GM12878 (cell line): ENCODE data around the gene IL10RA. TPM values are rescaled to one million over a fixed set of nuclear protein-coding genes. Genes with fewer than 3 reads are reported as not detected.
"Not testable (repeated sequence)": the region's sequence is repeated elsewhere in the genome, so short reads cannot be mapped to it uniquely, and the experiment has no call there.

Source experiments
- ATAC-seq: fragments of 200-7000 bp; cut with Tn5 transposase; 3 replicates; pipeline ENCODE4 v1.9.1; 2020; ENCODE audit warnings: mild to moderate bottlenecking, moderate library complexity
- BruUV-seq: library from RNA; stranded (reverse); fragments of 400-500 nt; replicated peaks from 2 replicates; lab custom pipeline; 2021; lab: Mats Ljungman, UMichigan
- CTCF ChIA-PET: fragments of 300-600 bp; sonication (Branson Sonifier 250); formaldehyde crosslinking; extraction: SDS; loops from one replicate; lab custom pipeline; 2021; ENCODE audit warnings: inconsistent platforms; lab: Yijun Ruan, JAX
- POLR2A ChIA-PET: fragments of 350-600 bp; formaldehyde crosslinking; extraction: SDS; loops from one replicate; lab custom pipeline; 2021; ENCODE audit warnings: inconsistent platforms; lab: Charles Lee
- RAD21 ChIA-PET: fragments of 300-600 bp; sonication (Branson Sonifier 250); formaldehyde crosslinking; loops from one replicate; lab custom pipeline; 2023; ENCODE audit warnings: antibody characterized with exemption; ENCODE audit not compliant: unreplicated experiment; lab: Charles Lee
- SMC1A ChIA-PET: fragments of 300-600 bp; sonication (Branson Sonifier 250); formaldehyde crosslinking; loops from one replicate; lab custom pipeline; 2023; ENCODE audit not compliant: unreplicated experiment, uncharacterized antibody; lab: Charles Lee
- DNase-seq: peaks from one replicate; pipeline ENCODE4 v3.0.0-alpha.2; 2011; ENCODE audit warnings: low read depth, low spot score
- FAIRE-seq: peaks from 3 replicates; lab custom pipeline; 2011; peaks lifted over from hg19 to GRCh38; lab: Jason Lieb, UNC
- H2AFZ ChIP-seq: 2 replicates; pipeline ENCODE4 v1.6.0; 2011; ENCODE audit warnings: low read depth, low read length, control low read depth; ENCODE audit not compliant: control insufficient read depth
- H3K27ac ChIP-seq: 2 replicates; pipeline ENCODE4 v1.5.1; 2011; ENCODE audit warnings: control low read depth; ENCODE audit not compliant: control insufficient read depth, insufficient read depth
- H3K27me3 ChIP-seq, 2 experiments: replicated peaks in 1 of 2; 2 replicates each; pipeline versions ENCODE4 v1.6.0 to v1.6.1; 2011; ENCODE audit warnings: low read length in 1 of 2; ENCODE audit not compliant: control insufficient read depth in 2 of 2, insufficient read depth in 2 of 2
- H3K36me3 ChIP-seq, 2 experiments: 2 replicates each; pipeline ENCODE4 v1.5.1; 2011; ENCODE audit warnings: low read length in 1 of 2; ENCODE audit not compliant: control insufficient read depth in 2 of 2, insufficient read depth in 2 of 2
- H3K4me1 ChIP-seq: 2 replicates; pipeline ENCODE4 v1.6.1; 2011; ENCODE audit warnings: mild to moderate bottlenecking, low read length, moderate library complexity, mixed read lengths; ENCODE audit not compliant: control insufficient read depth, insufficient read depth
- H3K4me2 ChIP-seq: 2 replicates; pipeline ENCODE4 v1.6.0; 2011; ENCODE audit warnings: control low read depth; ENCODE audit not compliant: control insufficient read depth, insufficient read depth
- H3K4me3 ChIP-seq: fragments of 200-600 bp; sonication (generic); 2 replicates; pipeline ENCODE4 v1.5.1; 2016
- H3K79me2 ChIP-seq: 2 replicates; pipeline ENCODE4 v1.6.0; 2011; ENCODE audit warnings: low read length; ENCODE audit not compliant: control insufficient read depth, insufficient read depth
- H3K9ac ChIP-seq: 2 replicates; pipeline ENCODE4 v1.8.0; 2011; ENCODE audit warnings: low read length, control low read depth, mixed read lengths; ENCODE audit not compliant: control insufficient read depth, insufficient read depth
- H3K9me3 ChIP-seq: replicated peaks from 3 replicates; pipeline ENCODE4 v1.5.1; 2011; ENCODE audit warnings: mild to moderate bottlenecking, low read length; ENCODE audit not compliant: control insufficient read depth, insufficient read depth
- H4K20me1 ChIP-seq: 2 replicates; pipeline ENCODE4 v1.6.0; 2011; ENCODE audit not compliant: control insufficient read depth, insufficient read depth
- WGBS: methylation state at CpG from one replicate; pipeline ENCODE4 v1.1.6; 2016; ENCODE audit warnings: low lambda C conversion rate; ENCODE audit not compliant: insufficient replicate concordance, insufficient coverage; ENCODE audit errors: missing lambda C conversion rate; 5-methylcytosine and 5-hydroxymethylcytosine counted together
- in situ Hi-C: fragments of 300-500 bp; cut with MboI; formaldehyde crosslinking; loops from 9 replicates; pipeline ENCODE4 v1.14.3; 2018; ENCODE audit warnings: mixed read lengths
- intact Hi-C: fragments of 100-400 bp; cut with micrococcal nuclease; formaldehyde crosslinking; loops from one replicate; pipeline ENCODE4 v1.14.2; 2022; ENCODE audit not compliant: unreplicated experiment
- polyA plus RNA-seq, 11 experiments: library from polyadenylated mRNA; depleted of rRNA in 4 of 11; unstranded in 6 of 11; stranded (reverse) in 5 of 11; fragments of >200 nt; fragmentation: Nextera tagmentation in 4 of 11; fragmentation: Illumina TruSeq in 1 of 11; extraction: Ambion mirVana in 4 of 11; extraction: Trizol in 1 of 11; gene quantifications; 1 replicate in 1 of 11; 2 replicates in 10 of 11; pipeline versions ENCODE4 v1.2.1 to v1.2.3, GENCODE V29; 2011 to 2016; ENCODE audit warnings: inconsistent platforms in 2 of 11, missing spikeins in 2 of 11, low read depth in 1 of 11
- total RNA-seq, 4 experiments: library from RNA; depleted of rRNA in 3 of 4; stranded (reverse); fragments of >200 nt in 3 of 4; fragmentation: Illumina TruSeq in 1 of 4; extraction: Trizol in 1 of 4; gene quantifications; 2 replicates each; pipeline versions ENCODE4 v1.2.1 to v1.2.3, GENCODE V29; 2013 to 2021

IL10RA gene
- total and polyA plus RNA-seq, 10 of the 15 experiments (the other 5 are each of a cell fraction or from before 2014, with no cell fraction given): 0.77 to 45.9 (median 9.6) TPM

DNA sequence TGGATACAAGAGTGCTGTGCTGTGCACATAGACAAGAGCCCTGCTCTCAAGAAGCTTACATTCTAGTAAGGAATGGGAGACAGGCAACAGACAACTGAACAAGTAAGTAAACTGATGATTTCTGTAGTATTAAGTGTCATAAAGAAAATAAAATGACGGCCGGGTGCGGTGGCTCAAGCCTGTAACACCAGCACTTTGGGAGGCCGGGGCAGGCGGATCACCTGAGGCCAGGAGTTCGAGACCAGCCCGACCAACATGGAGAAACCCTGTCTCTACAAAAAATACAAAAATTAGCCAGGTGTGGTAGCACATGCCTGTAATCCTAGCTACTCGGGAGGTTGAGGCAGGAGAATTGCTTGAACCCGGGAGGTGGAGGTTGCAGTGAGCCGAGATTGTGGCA lies 38.4 kb upstream of the IL10RA start:
- H4K20me1 ChIP-seq, FAIRE-seq, H3K9ac ChIP-seq, H3K9me3 ChIP-seq, H2AFZ ChIP-seq, H3K27me3 ChIP-seq, H3K36me3 ChIP-seq, H3K4me3 ChIP-seq, H3K79me2 ChIP-seq, BruUV-seq, H3K27ac ChIP-seq, ATAC-seq, DNase-seq, H3K4me2 ChIP-seq: not testable (repeated sequence)
- in situ Hi-C loops: loop anchor here (5.0 kb wide), 2 partner anchors 100 to 105 kb away; no protein-coding TSS in a partner anchor
- ChIA-PET SMC1A (interaction anchor here (0.9 to 14.9 kb wide), 26 partner anchors 12 to 487 kb away, joined by 3 to 295 read pairs (median 8); partner anchors contain the start of genes FXYD2, IL10RA and TMPRSS13), CTCF (interaction anchor here (0.9 to 13.1 kb wide), 38 partner anchors 7 to 522 kb away, joined by 3 to 503 read pairs (median 9); partner anchors contain the start of genes FXYD2, IL10RA and TMPRSS13), RAD21 (interaction anchor here (1.3 to 10.6 kb wide), 22 partner anchors 14 to 147 kb away, joined by 4 to 393 read pairs (median 10); partner anchors contain the start of genes FXYD2, IL10RA and TMPRSS13), POLR2A (interaction anchor here (0.7 to 3.2 kb wide), 9 partner anchors 26 to 717 kb away, joined by 3 to 16 read pairs (median 6); partner anchors contain the start of genes FXYD2 and IL10RA)
- WGBS: 39% methylated on average over 9 of the region's 10 CpGs
- intact Hi-C loops: loop anchor here (1.0 kb wide), 2 partner anchors 103 to 125 kb away; no protein-coding TSS in a partner anchor
- H3K4me1 ChIP-seq: peaks cover 42% of the 10 kb centered on the region

DNA sequence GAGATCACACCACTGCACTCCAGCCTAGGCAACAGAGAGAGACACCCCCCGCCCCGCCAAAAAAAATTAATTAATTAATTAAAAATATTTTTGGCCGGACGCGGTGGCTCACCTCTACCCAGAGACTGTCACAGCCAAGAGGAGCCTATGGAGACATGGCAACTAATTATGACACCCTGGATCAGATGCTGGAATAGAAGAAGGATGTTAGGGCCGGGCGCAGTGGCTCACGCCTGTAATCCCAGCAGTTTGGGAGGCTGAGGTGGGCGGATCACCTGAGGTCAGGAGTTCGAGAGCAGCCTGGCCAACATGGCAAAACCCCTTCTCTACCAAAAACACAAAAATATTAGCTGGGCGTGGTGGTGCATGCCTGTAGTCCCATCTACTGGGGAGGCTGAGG lies 37.7 kb upstream of the IL10RA start:
- H3K9ac ChIP-seq, H3K27ac ChIP-seq, H3K36me3 ChIP-seq, H2AFZ ChIP-seq, FAIRE-seq, H4K20me1 ChIP-seq, H3K27me3 ChIP-seq, H3K79me2 ChIP-seq, H3K4me3 ChIP-seq, H3K4me2 ChIP-seq, H3K9me3 ChIP-seq, BruUV-seq, DNase-seq, ATAC-seq, intact Hi-C loops: not testable (repeated sequence)
- POLR2A ChIA-PET: interaction anchor here (0.7 to 1.0 kb wide), 2 partner anchors 12 to 717 kb away, joined by 3 read pairs; no protein-coding TSS in a partner anchor
- in situ Hi-C loops: loop anchor here (5.0 kb wide), 2 partner anchors 99 to 106 kb away; no protein-coding TSS in a partner anchor
- RAD21 ChIA-PET: interaction anchor here (1.0 to 10.6 kb wide), 10 partner anchors 14 to 123 kb away, joined by 3 to 393 read pairs (median 40); partner anchors contain the start of genes FXYD2 and IL10RA
- peaks cover 42% of the 10 kb centered on the region for H3K4me1 ChIP-seq
- SMC1A ChIA-PET: interaction anchor here (0.9 to 14.9 kb wide), 9 partner anchors 15 to 144 kb away, joined by 3 to 295 read pairs (median 160); partner anchors contain the start of genes FXYD2, IL10RA and TMPRSS13
- 58% methylated on average over 11 of the region's 11 CpGs for WGBS
- CTCF ChIA-PET: interaction anchor here (1.0 to 13.1 kb wide), 17 partner anchors 12 to 223 kb away, joined by 3 to 503 read pairs (median 43); partner anchors contain the start of genes FXYD2 and IL10RA
